Nucleus accumbens (tissue), 56 donors: ENCODE results near the gene PAK2.
"Not testable (repeated sequence)": the region's sequence is repeated elsewhere in the genome, so short reads cannot be mapped to it uniquely, and the experiment has no call there.

ENCODE experiments used
- DNase-seq, 56 donors: peaks; one replicate each; lab custom pipeline; 2025; lab: John Stamatoyannopoulos, UW

PAK2 gene

GRCh38 chr3:196777836-196778235 lies 38.2 kb downstream of the PAK2 start:
- DNase-seq = no peak

DNA sequence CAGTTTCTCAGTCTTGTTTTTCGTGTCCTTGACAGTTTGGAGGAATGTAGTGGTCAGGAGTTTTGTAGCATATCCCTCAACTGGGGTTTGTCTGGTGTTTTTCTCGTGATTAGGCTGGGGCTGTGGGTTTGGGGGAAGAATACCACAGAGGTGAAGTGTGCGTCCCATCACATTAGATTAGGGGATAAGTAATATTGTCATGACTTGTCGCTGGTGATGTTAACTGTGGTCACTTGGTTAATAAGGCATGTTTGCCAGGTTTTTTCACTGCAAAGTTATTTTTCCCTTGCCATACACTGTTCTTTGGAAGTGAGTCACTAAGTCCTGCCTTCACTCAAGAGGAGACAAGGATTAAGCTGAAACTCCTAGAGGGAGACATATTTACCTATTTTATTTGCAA lies 39.1 kb downstream of the PAK2 start:
- DNase-seq = no peak

- no peak for DNase-seq
These were observed 42.9 kb downstream of the PAK2 start for GRCh38 chr3:196782511-196782910.

DNA sequence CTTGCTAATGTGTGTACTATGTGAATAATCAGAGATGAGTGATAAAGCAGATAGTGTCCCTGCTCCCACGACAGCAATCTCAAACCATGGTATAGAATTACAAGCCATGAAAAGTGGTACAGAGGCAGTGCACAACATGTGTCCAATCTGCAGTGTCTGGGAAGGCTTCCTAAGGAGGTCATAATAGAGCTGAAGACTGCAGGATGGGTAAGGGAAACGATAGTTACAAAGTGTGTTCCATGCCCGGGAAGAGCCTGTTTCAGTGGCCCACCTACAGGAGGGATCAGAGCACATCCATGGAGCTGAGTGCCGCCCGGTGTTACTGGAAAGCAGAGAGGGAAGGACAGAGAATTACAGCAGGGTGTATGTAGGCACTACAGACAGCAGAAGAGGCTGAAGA lies 48.9 kb downstream of the PAK2 start:
- peak in 1 of 56 donors; percentile 3 for DNase-seq

DNA sequence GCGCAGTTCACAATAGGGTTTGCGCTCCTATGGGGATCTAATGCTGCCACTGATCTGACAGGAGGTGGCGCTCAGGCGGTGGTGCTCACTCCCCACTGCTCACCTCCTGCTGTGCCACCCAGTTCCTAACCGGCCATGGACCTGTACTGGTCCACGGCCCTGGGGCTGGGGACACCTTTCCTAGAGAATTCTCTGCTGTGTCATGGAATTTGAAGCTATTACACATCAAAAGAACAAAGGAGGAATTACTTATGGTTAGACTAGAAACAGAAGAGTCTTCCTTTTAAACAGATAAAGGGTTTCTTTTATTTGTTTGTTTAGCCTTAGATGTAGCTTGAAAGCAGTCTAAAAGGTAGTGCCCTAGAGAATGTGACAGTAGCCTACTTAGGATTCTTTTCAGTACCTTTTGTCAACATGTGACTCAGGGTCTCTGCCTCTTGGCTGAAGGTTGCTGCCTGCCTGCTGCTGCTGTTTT lies 50.3 kb downstream of the PAK2 start:
- no peak for DNase-seq

DNA sequence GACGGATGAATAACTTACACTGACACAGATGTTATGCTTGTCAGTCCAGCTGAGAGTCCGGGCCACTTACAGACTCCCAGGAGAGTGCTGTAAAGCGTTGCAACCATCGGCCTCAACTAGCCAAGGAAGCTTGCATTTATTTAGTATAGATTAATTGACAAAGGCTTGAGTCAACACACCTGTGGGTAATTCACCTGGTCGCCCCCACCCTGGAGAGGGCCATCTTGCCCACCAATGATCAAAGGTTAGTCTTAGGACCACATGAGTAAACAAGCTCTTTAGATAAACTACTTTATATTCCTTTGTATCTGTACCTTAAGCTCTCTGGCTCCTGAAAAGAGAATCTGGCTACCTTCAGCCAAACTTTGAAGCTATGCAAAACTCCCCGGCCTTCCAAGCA lies 51.0 kb downstream of the PAK2 start:
- DNase-seq = no peak

DNA sequence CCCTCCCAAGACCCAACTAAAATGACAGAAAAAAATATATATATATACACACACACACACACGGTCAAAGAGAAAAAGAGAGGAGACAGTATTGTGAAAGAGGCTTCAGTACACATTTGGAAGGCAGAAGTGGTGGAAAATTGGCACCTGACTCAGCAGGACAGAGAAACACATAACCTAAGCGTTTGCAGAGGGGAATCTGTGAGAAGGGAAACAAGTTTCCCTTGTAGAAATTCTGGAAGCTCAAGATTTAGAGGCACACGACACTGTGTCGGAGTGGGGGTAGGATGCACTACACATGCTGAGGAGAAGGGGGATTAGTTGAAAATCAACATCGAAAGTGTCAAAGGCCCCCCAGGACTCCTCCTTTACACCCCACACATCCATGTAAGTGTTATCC lies 53.1 kb downstream of the PAK2 start:
- no peak for DNase-seq

- DNase-seq = no peak
These were observed 53.6 kb downstream of the PAK2 start for GRCh38 chr3:196793246-196793645.

DNA sequence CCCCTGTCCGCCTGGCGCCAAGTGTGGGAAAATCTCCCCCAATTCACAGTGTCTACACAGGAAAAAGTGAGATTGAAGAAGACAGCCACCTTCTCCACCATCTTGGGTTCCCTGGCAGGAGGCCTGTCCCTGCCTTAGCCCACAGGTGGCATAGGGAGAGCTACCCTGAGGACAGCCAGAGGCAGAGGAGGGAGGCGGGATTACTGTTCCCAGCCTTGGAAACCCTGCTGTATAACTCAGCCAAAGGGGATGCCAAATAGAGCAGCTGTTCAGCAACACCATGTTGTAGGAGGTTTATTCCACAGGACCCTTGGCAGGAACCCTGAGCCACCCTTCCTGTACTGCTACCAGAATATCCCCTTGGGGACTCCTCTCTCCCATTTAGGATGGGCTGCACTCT lies 54.8 kb downstream of the PAK2 start:
- DNase-seq = no peak

DNA sequence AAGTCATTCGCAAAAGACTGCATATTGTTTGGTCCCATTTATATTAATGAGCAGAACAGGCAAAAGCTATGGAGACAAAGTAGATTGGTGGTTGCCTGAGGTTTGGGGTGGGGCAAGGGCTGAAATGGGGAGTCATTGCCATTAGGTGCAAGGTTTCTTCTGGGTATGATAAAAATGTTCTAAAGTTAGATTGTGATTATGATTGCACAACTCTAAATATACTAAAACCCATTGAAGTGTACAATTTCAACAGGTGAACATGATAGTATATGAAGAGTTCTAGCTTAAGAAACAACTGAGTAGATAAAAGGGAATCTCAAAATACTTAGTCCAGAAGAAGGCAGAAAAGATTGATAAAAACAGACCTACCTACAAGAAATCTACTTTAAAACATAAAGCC lies 56.7 kb downstream of the PAK2 start:
- DNase-seq = no peak

DNA sequence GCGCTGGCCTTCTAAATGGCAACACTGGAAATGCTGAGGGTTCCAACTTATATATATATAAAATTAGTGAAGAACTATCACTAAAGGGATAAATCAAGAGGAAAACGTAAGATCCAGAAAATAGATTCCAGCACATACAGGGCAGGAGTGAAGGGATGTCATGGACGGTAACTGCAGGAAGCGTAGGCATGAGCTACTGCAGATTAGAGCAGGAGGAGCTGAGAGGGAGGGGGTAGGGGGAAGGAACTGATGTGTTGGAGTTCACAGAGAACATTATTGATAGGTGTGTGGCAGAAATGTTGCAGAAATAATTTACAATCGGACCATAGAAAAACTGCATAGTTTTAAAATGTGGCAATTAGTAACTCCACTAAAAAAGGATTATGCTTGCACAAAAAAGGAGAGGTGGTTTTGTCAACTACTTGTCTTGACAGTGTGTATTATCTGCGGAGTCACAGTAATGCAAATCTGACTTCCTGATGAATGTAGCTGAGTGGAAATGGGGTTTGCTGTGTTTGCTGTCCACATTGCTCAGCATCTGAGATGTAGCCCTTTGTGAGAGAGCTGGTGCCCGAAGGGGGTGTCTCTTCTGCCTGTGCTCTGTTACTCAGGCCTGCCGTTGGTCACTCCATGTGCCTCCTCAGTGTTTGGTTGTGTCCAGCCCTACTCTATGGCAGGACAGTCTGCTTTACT lies 61.2 kb downstream of the PAK2 start:
- peak in 3 of 56 donors; percentile 5 to 7 (median 6) for DNase-seq

DNA sequence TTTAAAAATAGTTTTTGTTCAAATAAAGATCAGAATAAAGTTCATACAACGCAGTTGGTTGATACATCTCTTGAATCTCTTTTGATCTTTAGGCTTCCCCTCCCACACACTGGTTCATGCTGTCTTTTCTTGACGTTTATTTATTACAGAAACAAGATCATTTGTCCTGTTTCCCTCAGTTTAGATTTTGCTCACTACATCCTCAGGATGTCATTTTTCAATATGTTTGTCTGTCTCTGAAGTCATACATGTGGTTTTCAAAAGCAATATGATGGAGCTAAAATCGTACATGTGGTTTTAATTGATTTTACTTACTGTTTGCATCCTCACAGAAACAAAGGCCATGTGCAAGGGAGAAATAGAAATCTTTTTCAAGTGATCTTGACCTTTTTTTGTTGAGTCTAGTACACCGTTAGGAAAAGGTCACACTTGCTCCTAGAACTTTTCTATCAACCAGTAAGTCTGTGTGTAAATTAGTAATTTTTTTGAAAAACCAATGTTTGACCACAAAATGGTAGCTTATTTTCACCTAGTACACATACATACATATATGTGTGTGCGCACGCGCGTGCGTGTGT lies 64.3 kb downstream of the PAK2 start:
- DNase-seq = no peak

- no peak for DNase-seq
These were observed 65.1 kb downstream of the PAK2 start for GRCh38 chr3:196804773-196805172.

GRCh38 chr3:196810963-196811581 lies 71.4 kb downstream of the PAK2 start:
- DNase-seq = no peak

GRCh38 chr3:196812853-196813252 lies 73.2 kb downstream of the PAK2 start:
- DNase-seq = no peak

GRCh38 chr3:196813903-196814302 lies 74.2 kb downstream of the PAK2 start:
- DNase-seq = no peak

GRCh38 chr3:196821806-196822355 lies 82.2 kb downstream of the PAK2 start:
- DNase-seq = no peak

GRCh38 chr3:196829651-196830050 lies 90.0 kb downstream of the PAK2 start:
- not testable (repeated sequence) for DNase-seq

GRCh38 chr3:196835086-196835485 lies 95.4 kb downstream of the PAK2 start:
- DNase-seq = no peak

DNA sequence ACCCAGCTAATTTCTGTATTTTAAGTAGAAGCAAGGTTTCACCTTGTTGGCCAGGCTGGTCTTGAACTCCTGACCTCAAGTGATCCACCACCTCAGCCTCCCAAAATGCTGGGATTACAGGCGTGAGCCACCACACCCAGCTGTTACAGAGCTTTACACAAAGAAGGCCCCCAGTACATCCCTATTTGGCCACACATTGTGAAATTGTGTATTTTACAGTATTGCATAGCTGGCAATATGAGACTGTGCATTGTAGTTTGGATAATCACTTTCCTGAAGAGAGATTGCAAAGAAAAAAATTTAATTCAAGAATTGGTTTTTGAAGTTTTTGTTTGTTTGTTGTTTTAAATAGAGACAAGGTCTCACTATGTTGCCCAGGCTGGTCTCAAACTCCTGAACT lies 97.0 kb downstream of the PAK2 start:
- DNase-seq = not testable (repeated sequence)

DNA sequence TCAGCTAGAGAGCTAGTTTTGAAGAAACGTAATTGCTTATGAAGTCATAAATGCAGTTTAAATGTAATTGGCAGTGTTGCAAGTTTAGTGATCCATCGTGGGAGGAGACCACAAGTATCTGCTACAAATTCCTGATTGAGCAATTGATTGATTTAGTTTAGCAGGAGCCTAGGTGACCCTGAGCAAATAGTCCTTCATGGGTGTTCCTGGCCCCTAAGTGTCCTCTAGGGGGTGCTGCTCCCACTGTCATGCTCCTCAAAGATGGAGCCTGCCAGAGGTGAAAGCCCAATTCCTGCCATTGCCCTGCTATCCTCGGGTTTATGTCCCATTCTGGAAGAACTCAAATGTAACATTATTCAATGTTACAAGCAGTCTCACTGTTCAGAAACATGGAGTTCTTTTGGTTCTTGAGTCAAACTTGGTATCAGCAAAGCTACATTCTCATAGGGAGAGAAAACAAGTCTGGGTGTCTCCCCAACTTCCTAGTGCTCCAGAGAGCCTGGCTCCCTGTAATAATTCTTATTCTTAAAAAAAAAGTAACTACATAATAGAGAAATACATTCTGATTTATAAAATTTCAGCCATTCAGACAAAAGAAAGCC lies 98.3 kb downstream of the PAK2 start:
- DNase-seq = peak in 22 of 56 donors; percentile 0 to 56 (median 7)
